NCI-H748 (cell line): ENCODE measurements around the gene PSMC1.
"Not testable (repeated sequence)": the region's sequence is repeated elsewhere in the genome, so short reads cannot be mapped to it uniquely, and the experiment has no call there.

Experiments used
- DNase-seq: peaks from one replicate; lab custom pipeline; 2025; ENCODE audit not compliant: unreplicated experiment; lab: John Stamatoyannopoulos, UW

Gene PSMC1

DNA sequence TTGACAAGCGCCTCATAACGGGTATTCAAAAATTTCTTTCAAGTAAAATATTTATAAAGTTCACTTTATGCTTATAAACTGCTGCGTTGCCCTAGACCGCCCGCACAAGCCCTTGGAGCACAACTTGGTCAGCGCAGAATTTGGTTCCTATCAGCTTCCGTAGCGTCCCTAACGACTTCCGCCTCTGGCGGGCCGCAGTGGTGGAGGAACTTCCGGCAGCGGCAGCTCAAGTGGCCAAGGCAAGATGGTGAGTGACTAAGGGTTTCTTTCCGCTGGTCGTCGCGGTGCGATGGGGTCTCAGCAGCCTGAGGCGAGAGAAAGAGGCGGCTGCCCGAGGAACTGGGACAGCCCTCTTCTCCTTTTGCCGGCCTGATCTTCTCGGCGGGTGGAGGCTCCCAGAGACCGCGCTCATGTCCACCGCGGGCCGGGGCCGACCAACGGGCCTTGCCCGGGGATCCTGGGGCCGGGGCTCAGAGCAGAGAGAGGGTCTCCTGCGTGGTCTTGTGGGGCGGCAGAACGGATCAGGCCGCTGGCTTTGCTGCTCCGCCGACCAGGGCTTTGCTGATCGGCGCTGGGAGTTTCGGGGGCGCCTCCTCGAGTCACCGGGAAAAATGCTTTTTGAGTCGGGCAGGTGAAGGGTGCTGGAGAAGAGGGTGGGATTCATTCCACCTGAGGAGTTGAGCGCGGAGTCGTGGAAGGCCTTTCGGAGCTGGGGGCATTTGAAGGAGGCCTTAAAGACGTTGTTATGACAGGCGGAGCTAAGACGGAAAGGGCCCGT is at the start of gene PSMC1:
Gene PSMC1, plus strand, starts transcription at position 200 of the 778 bp plus-strand sequence. Its CDS starts 45 bp downstream, at position 245.
- DNase-seq = peak; percentile 96

DNA sequence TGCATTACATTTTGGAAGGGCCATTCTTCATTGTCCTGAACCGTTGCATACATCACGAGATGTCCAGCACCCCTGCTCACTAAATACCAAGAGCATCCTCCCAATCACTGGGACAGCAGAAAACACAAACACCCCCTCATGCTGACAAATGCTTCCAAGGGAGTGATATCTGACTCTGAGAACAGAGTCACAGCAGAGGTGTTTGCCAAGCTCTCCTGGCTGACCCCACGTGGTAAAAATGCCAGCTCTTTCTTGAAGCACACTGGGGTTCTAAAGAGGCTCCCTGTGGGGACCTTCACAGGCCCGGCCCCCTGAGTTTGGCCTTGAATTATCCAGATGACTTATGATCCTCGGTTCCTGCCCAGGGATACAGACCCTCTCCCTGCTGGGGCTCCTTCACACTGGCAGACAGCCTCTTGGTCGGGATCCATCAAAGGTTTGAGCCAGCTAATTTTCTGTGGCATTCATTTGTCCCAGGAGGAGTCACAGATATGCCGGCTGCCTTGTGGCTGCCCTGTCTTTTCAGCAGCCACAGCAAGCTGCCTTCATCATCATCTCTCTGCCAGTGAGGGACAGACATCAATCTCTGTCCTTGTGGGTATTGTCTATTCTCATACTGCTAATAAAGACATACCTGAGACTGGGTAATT is 43.1 kb upstream of the PSMC1 start:
- DNase-seq = no peak

DNA sequence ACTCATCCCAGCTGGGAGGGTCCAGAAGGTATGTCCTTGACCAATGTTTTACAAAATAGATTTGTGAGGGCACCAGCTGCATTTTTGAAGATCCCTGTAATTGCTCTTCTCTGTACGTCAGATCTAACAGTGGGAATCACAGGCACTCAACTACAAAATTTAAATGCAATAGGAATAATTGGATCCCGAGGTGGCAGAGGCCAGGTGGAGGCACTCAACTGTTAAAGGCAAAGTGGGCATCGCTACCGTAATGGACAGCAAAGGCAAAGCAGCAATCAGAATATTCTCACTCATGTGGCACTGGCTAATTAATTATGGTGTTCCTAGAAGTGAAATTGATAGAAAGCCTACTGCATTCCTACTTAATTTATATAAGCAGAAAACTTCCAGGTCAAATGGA is 27.9 kb upstream of the PSMC1 start:
- no peak for DNase-seq

DNA sequence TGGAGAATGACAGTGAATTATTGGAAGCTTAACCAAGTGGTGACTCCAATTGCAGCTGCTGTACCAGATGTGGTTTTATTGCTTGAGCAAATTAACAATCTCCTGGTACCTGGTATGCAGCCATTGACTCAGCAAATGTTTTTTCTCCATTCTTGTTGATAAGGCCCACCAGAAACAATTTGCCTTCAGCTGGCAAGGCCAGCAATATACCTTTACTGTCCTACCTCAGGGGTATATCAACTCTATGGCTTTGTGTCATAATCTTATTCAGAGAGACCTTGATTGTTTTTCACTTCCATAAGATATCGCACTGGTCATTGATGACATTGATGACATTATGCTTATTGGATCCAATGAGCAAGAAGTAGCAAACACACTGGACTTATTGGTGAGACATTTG is 26.4 kb upstream of the PSMC1 start:
- not testable (repeated sequence) for DNase-seq

DNA sequence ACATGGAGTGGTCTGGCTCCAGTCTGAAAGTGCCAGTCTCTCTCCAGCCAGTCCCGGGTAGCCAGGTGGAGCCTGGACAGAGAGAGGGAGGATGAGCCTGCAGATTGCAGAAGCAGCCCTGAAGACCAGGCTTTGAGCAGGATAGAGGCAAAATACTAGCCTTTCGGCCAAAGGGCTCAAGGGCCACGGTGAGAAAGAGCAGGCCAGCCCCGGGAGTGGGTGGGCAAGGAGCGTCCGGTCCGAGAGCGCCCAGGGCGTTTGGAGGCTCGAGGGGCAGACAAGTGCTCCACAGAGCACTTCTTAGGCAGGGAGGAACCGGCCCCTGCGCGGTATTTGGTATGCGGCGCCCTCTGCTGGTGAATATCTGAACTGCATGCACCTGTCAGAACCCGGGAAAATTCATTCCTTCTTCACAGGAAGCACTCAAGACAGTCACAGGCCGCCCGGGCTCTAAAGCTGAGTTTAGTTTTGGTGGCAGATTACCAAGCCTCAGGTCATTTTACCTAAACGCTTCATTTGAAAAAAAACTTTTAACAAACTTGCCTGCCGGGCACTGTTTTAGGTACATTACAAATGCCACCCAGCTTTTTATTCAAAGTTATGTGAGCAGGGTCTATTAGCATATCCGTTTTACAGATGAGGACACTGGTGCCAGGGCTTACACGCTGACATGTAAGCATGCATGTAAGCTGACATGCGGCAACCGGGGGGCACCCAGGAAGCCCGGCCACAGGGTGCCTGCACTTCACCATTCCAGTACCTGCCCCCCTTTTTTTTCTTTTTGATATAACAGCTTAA is 21.0 kb upstream of the PSMC1 start:
- DNase-seq = peak; percentile 78

DNA sequence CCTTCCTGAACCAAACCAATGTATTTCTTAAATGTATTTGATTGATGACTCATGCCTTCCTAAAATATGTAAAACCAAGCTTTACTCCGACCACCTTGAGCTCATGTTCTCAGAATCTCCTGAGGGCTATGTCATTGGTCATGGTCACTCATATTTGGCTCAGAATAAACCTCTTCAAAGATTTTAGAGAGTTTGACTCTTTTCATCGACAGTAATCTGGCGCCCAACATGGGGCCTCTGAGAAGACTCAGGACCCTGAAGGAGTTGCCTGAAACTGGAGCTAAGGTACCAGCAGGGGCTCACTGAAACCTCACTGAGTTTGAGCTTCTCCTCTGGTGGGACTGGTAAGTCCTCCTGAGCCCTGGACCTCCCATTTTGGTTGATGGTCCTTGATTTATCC is 17.2 kb upstream of the PSMC1 start:
- peak; percentile 17 for DNase-seq

DNA sequence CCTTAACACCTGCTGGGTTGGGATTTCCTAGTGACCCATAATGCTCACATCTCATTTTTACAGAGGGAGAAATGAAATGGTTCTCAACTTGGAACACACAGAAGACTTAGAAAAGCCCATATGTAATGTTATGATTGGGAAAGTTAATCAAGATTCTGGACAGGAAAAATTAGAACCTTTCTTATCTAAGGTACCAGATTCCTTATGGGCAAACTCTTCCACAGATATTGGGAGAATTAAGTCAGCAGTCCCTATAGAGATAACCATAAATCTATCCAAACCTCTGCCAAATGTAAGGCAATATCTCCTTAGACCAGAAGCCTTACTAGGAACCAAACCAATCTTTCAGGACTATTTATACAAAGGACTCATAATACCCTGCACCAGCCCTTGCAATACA is 13.9 kb upstream of the PSMC1 start:
- DNase-seq = no peak

DNA sequence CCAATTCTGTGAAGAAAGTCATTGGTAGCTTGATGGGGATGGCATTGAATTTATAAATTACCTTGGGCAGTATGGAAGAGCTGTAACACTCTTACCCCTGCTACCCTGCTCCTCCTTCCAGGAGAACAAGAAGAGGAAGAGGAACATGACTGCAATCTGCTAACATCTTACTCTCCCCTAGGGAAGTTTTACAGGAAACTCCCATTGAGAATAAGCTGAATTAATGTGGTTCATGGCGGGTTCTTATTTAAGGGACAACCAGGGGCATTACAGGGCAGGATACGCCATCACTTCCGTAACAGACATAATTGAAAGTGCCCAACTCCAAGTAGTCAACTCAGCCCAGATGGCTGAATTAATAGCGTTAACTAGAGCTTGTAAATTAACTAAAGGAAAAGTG is 9.4 kb upstream of the PSMC1 start:
- no peak for DNase-seq

DNA sequence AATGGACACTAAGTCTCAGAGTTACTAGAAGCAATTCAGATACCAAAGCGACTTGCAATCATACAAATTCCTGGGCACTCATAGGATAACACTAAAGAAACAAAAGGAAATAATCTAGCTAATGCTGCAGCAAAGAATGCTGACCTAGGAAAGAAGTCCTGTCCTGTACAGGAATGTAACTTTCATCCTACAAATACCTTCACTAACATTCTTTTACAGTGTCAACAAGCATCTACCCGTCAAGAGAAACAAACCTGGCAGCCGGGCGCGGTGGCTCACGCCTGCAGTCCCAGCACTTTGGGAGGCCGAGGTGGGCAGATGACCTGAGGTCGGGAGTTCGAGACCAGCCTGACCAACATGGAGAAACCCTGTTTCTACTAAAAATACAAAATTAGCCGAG is 8.9 kb upstream of the PSMC1 start:
- not testable (repeated sequence) for DNase-seq

DNA sequence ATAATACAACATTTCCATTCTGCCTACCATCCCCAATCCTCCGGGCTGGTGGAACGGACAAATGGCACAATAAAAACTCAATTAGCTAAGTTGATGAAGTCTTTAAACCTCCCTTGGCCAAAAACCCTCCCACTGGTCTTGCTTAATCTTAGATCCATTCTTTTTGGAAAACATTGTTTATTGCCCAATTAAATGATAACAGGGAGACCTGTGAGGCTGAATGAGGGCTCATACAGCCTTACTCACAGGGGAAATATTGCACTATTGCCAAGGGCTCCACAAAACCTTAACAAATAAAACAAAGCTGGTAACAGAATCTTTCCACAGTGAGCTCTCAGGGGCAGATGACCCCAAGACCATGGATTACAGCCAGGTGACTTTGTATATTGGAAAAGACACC is 7.8 kb upstream of the PSMC1 start:
- DNase-seq = no peak

DNA sequence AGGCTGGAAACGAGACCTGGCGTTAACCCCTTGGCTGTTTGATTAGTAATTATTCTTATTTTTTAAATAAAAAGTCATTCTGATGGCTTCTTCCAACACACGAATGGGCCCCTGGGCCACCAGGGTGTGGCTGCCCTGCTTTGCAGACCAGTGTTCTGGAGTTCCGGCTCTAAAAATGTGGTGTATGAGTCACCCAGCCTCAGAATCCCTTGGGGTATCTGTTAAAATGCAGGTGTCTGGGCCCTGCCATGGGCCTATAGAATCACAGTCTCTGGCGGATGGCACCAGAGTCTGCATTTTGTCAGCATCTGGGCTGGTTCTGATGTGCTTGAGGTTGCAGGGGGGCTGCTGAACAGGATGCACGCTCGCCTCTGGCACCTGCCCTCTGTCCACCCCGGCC is 2.5 kb upstream of the PSMC1 start:
- no peak for DNase-seq

DNA sequence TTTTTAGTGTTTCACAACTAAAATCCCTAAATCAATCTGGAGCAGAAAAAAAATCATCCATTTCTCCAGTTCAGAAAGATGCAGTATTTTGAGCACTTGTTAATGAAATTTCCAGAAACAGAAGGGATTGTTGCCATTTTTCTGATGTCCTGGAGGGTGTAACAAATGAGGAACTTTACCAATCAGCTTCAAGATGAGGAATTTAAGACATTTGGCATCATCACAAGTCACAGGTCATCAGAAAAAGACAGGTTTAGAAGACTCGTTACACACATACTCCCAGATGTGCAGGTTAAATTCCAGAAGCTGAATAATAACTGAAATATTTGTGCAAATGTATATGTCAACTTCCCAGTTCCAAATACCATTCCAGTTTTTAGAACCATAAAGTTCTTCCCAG is 482 bp upstream of the PSMC1 start:
- no peak for DNase-seq

DNA sequence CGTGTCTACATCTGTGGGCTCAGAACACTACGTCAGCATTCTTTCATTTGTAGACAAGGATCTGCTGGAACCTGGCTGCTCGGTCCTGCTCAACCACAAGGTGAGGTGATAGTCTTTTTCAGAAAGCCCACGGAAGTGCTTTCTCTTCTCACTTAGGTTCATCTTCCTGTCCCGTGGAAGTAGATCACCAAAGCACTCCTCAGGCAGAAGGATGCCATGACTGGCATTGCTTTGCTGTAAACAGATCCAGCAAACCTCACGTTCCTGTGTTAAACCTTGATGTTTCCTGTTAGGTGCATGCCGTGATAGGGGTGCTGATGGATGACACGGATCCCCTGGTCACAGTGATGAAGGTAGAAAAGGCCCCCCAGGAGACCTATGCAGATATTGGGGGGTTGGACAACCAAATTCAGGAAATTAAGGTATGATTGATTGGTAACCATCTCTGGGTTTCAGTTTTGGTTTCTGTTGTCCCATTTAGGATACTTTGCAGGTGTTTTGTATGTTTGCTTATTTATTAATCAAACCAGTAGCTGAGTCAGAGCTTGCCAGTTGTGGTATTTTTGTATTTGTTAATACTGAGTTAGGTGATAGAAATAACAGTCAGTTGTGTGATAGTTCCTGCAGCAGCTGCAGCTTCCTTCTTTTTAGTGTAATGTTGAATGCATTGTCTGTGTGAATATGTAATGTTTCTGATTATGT is 7.5 kb downstream of the PSMC1 start:
- DNase-seq = no peak

DNA sequence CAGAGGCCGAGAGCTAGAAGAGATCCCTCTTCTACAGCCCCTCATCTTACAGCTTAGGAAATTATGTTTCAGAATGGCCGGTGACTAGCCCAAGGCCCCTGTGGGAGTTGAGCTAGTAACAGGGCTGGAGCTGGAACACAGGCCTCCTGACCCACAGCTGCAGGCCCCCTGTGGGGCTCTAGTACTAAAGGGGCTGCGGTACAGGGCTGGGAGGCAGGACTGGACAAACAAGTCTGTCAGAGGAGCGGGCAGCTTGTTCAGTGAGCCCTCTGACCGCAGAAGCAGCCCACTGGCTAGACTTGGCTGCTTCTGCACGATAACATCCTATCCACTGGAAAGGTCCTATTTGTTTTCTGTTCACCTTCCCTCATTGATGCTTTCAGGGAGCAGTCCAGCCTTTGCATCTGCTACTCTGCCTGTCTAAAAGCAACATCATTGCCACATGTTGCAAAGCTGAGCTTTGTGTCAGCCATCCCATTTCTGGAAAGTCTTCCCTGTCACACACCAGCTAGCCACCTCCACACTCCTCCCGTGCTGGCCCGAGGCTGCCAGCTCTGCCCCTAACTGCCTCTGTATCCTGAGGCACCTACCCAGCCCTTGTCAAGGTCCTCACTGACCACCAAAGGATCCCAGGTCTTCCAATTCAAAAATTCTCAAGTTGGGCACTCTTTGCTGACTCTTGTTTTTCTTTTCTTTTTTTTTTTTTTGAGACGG is 10.2 kb downstream of the PSMC1 start:
- no peak for DNase-seq

DNA sequence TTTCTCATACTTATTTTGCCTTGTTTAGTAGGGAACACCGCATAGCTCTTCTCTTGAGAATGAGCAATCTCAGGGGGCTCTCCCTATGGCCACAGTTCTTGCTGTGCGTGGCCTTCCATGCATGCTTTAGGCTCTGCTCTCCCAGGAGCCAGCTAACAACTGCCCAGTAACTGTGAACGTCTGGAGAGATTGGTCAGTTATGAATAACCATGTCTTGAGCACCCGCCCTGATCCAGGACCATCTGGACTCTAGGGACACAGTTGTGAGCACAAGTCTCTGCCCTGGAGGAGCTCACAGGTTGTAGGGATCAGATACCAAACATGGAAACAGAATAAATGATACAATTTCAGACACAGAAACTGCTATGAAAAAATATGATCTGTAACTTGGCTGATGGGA is 12.1 kb downstream of the PSMC1 start:
- DNase-seq = no peak

DNA sequence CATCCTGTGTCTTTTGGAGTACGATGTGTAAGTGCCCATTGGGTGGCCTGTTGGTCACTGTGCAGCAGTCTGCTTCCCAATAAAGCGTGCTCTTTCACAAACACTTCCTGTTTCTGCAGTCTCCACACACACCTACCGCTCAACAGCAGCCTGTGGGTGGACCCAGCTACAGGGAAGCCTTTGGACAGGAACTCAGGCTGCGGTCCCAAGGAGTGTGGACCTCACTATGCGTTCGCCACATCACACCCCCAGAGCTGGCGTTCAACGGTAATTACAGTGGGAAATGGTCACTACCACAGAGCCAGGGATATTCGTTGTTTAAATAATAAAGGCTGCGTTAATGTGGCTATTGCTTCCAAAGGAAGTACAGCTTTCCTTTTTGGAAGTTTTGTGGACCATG is 16.2 kb downstream of the PSMC1 start:
- no peak for DNase-seq

DNA sequence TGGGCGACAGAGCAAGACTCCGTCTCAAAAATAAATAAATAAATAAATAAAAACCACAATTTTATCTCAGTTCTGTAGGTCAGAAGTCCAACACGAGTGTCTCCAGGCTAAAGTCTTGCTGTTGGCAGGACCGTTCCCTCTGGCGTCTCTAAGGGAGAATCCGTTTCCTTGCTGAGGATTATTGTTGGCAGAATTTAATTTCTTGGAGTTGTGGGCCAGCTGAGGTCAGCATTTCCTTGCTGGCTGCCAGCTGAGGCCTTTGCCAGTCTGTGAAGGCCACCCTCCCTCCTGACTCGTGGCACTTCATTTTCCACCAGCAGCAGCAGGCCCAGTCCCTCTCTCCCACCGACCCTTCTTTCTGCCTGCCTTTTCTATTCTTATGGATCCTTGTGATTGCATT is 17.2 kb downstream of the PSMC1 start:
- no peak for DNase-seq

DNA sequence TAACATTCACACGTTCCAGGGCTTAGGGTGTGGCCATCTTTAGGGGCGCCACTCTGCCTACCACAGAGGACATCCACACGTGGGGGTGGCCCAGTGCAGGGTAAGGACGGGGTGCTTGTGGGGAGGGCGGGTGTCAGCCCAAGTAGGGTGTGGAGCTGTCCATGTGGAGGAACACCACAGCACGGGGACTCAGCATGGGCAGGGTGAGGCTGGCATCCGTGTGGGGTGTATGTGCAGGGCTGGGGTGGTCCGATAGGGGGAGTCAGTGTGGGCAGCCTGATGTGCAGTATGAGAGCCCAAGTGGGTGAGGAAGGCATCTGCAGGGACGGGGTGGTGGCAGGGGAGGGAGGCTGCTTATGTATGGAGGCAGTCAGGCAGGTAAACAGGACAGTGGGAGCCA is 17.7 kb downstream of the PSMC1 start:
- no peak for DNase-seq

DNA sequence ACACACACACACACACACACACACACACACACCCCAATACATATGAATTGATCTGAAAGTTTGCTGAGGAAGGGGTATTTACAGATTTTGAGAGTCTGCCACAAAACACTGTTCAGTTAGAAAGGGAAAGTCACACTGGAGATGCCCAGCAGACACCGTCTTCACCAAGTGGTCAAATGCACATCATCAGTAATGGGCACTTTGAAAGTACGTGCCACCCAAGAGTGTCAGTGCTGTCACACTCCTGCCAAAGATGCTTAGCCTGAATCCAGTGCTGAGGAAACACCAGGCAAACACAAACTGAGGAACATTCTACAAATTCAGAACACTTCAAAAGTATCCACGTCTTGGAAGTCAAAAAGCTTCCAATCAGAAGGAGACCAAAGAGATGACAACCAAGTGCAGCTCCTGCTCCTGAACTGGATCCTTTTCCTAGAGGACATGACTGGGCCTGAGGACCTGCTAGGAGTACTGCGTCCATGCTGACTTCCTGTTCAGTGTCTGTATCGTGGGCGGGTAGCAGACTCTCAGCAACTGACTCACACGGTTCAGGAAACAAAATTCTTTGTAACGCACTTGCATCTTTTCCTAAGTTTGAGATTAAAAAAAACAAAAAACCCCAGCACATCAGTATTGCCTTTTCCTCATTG is 18.6 kb downstream of the PSMC1 start:
- no peak for DNase-seq

DNA sequence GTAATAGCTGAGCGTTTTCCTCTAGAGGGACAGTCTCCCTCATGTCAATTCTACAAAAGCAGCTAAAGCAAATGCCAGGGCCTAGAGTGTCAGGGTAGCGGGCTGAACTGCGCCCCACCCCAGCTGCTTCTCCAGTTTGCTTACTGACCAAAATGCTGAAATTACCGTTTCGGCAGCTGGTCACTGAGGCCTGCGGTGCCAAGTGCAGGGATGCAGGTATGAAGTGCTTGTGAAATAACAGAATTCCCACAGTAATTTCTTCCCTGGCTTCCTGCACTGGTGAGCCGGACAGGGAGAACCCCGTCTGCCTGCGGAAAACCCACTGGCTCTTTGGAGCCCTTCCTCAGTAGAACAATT is 19.1 kb downstream of the PSMC1 start:
- DNase-seq = no peak
